Stimulated activated CD4-positive, alpha-beta T cell treated with anti-CD3 and anti-CD28 coated beads, Interleukin-2, amount 100 ng/mL, for 4 hours (primary cell): ENCODE data around the gene SMIM3.
"Not testable (repeated sequence)": the region's sequence is repeated elsewhere in the genome, so short reads cannot be mapped to it uniquely, and the experiment has no call there.

Source experiments
- DNase-seq: peaks from one replicate; pipeline ENCODE4 v3.0.0-alpha.2; 2020; ENCODE audit warnings: low read depth

The SMIM3 gene

DNA sequence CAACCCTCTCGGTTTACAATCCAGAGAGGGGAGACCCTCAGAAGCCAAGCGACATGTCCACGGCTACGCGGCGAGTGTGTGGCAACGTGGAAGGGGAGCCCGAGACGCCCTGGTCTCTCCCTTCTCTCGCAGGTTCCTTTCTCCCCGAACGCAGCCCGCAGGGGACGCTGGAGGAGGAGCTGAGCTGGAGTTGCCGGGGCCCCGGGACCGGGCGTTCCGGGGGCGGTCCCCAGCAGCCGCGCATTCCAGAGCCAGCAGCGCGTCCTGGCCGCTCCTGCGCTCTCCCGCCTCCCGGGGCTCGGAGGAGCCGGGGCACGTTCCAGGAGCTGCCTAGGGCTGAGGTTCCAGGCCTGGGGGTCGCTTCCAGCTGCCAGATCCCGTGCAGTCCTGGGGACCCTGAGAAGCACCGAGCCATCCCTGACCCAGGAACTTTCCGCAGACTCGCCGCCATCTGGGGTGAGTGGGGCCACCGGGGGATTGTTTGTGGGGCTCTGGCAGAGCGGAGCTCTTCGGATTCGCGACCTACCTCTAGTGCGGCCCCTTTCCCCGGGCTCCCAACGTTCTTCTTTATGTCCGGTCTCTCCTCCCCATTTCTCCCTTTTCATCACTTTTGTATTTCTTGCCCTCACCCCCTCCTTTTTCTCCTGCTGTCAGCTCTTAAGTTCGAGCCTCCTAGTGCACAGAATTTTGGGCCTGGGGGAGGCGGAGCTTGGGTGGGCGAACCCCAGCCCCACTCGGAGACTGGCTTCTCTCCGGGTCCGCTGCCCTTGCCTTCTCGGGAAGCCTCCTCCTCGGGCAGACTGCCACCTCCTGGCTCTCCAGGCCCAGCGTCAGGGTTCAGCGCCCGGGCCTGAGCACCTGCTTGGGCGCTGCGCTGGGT is at the start of gene SMIM3:
TSS of gene SMIM3 (plus strand) at position 241 of the 880 bp plus-strand sequence. CDS start 16,684 bp downstream, outside the sequence.
- peak; percentile 65 for DNase-seq

- DNase-seq = no peak
Observed at GRCh38 chr5:150729859-150730258, 48.7 kb upstream of the SMIM3 start.

DNA sequence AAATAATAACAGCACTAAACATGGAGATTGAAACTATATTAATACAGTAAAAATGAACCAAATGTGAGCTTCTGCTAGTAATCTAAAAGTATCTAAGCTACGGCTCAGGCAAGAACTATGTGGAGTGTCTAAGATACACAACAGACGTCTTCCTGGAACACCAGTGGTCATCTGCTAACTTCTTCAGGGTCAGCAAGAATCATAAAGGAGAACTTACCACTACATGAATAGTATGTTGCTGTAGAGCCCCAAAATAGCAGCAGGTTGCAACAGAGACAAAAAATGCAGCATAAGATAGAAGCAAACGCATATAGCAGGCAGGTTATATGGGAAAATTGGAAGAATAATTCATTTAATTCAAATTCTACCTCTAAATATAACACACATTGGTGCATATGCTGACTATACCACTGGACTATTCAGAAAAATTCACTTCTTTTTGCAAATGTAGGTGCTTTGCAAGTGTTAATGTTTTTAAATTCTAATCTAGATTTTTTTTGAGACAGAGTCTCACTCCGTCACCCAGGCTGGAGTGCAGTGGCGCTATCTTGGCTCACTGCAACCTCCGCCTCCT is 46.8 kb upstream of the SMIM3 start:
- no peak for DNase-seq

- no peak for DNase-seq
Observed at GRCh38 chr5:150734579-150735384, 43.8 kb upstream of the SMIM3 start.

- no peak for DNase-seq
Observed at GRCh38 chr5:150738862-150739261, 39.7 kb upstream of the SMIM3 start.

GRCh38 chr5:150740992-150741391 is 37.6 kb upstream of the SMIM3 start:
- DNase-seq = no peak

- not testable (repeated sequence) for DNase-seq
Observed at GRCh38 chr5:150742455-150743141, 36.0 kb upstream of the SMIM3 start.

- not testable (repeated sequence) for DNase-seq
Observed at GRCh38 chr5:150743142-150743488, 35.4 kb upstream of the SMIM3 start.

GRCh38 chr5:150750469-150750868 is 28.1 kb upstream of the SMIM3 start:
- no peak for DNase-seq

DNA sequence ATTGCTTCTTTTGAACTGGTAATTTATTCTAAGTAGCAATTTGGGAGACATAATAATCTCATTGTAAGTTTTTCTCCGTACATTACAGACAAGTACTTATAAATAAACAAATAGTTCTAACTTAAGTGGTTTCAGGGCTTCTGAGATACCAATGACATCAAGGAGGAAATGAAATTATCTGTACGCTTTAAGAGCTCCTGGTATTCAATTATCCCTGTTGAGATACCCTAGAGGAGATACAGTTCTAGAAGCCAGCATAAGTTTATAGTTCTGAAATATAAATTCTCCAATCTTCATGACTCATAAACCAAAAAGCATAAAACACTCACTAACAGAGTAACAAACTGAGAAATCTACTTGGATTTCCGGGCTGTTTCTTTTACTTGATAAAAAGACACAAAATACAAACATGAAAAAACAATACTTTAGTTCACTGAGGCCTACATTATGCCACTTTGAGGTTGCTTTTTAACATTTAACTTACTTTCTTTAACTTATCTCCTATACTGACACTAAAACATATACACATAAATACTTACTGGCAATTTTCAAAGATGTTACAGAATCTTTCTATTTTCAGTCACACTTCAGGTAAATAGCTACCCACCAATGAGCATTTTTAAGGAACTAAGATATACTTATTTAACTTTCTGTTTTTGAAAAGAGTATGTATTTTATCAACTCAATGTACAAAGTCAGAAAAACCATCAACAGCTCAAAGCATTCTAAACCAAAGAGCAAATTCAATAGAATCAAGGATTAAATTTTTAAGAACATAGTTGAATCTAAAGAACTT is 27.3 kb upstream of the SMIM3 start:
- DNase-seq = no peak

- no peak for DNase-seq
Observed at GRCh38 chr5:150753463-150753862, 25.1 kb upstream of the SMIM3 start.

- DNase-seq = no peak
Observed at GRCh38 chr5:150753863-150754262, 24.7 kb upstream of the SMIM3 start.

GRCh38 chr5:150757087-150757649 is 21.4 kb upstream of the SMIM3 start:
- DNase-seq = no peak

DNA sequence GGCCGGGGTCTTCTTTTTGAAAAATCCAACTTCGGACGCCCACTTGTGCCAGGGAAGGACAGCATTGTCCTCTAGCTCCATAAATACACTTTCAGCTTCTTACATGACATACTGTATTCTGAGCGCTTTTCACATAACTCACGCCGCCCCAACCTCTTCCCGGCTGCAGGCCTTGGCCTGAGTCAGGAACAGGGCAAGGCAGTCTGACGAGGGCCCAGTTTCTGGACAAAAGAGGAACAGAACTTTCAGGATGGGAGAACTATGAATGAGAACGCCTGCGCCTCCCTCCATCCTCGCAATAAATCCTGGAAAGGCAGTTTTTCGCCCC is 20.4 kb upstream of the SMIM3 start:
- no peak for DNase-seq

DNA sequence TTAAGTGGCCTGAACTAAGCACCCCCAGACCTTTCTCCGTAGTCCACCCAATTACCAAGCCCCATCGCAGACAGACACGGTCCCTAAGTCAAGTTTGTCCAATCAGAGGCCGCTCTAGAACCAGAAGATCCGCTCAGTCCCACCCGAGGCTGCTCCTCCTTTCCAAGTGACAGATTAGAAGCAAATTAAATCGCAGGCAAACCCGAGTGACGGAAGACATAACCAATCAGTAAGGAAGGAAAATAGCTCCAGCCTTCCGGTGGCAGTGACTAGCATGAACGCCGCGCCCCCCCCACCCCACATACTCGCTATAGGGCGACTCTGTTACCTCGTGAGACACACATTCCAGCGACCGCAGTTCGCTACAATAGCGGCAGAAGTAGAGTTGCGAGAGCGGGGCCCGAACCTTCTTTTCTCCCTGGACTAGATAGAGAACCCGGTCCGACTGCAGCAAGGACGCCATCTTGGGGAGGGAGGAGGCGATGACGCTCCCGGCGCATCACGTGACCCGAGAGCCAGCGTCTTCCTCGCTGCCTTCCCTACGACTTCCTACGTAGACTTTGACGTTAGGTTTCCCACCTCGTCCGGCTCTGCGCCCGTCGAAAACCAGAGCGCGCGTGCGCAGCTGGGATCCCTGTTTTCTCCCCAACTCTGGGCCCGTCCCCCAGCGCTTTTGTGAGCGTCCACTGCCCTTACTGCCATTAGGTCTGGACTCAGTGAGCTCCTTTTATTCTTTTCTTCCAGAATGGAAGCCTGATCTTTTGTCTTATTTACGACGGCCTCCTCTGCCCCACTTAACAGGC is 19.8 kb upstream of the SMIM3 start, which contains the start of gene DCTN4:
TSS of gene DCTN4 (minus strand) at position 487 of the 803 bp plus-strand sequence. CDS start at position 463, 24 bp downstream.
- peak; percentile 89 for DNase-seq

GRCh38 chr5:150759334-150759583 is 19.3 kb upstream of the SMIM3 start:
- no peak for DNase-seq

GRCh38 chr5:150762211-150762610 is 16.3 kb upstream of the SMIM3 start:
- DNase-seq = no peak

DNA sequence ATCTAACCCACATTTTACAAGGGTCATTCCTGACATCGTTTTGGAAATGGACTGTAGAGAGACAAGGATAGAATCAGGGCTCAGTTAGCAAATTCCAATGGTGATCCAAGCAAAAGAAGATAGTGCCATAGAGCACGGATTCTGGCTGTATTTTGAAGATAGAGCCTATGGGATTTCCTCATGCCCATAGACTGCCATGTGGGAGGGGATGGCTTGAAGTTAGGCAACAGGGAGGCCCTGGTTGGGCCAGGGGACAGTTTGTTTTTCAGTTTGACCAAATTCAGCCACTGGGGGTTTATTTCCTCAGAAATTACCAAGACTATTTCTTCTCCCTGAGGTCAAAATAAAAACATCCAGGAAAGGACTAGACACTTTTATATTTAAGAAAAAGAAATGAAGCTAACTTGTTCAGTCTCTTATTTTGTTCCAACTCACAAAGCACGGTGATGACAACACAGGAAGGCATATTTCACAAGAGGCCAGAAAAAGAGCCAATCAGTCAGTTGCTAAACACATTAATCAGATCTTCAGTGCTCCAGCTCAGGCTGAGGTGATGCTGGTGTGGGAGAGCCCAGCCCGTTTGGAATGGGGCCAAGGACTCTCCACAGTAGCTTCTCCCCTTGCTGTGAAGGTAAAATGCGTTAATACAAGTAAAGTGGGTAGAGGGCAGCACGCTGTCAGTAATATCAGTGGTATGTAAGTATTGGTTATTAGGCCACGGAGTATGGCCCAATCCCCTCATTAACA is 15.4 kb upstream of the SMIM3 start:
- no peak for DNase-seq

- no peak for DNase-seq
Observed at GRCh38 chr5:150764530-150764929, 14.0 kb upstream of the SMIM3 start.
